Osteocyte (in vitro differentiated cells): ENCODE measurements around the gene PPP1CA. TPM values are rescaled to one million over a fixed set of nuclear protein-coding genes. Genes with fewer than 3 reads are reported as not detected.
A peak's percentile ranks its signal among the peaks of the same experiment; 100 is the strongest.

Source experiments
- DNase-seq: peaks from one replicate; pipeline ENCODE4 v3.0.0; 2021; ENCODE audit warnings: mixed read lengths; ENCODE audit not compliant: unreplicated experiment; ENCODE audit errors: extremely low spot score
- H3K27ac Mint-ChIP-seq: one replicate; pipeline ENCODE4 v1.8.0; 2021; ENCODE audit warnings: mild to moderate bottlenecking, mixed read lengths; ENCODE audit not compliant: unreplicated experiment
- H3K27me3 Mint-ChIP-seq: one replicate; pipeline ENCODE4 v1.8.0; 2021; ENCODE audit warnings: mixed read lengths; ENCODE audit not compliant: unreplicated experiment
- H3K36me3 Mint-ChIP-seq: one replicate; pipeline ENCODE4 v1.8.0; 2021; ENCODE audit warnings: mixed read lengths; ENCODE audit not compliant: unreplicated experiment
- H3K4me1 Mint-ChIP-seq: one replicate; pipeline ENCODE4 v1.8.0; 2021; ENCODE audit warnings: mixed read lengths; ENCODE audit not compliant: unreplicated experiment
- H3K4me3 Mint-ChIP-seq: one replicate; pipeline ENCODE4 v1.8.0; 2021; ENCODE audit warnings: mild to moderate bottlenecking, moderate library complexity, mixed read lengths; ENCODE audit not compliant: unreplicated experiment
- H3K9me3 Mint-ChIP-seq: one replicate; pipeline ENCODE4 v1.8.0; 2021; ENCODE audit warnings: mixed read lengths; ENCODE audit not compliant: unreplicated experiment
- CTCF ChIP-seq: fragments of 200-600 bp; sonication (generic); IDR thresholded peaks from 2 replicates; pipeline ENCODE4 v1.5.0; 2021; ENCODE audit warnings: antibody characterized with exemption, mild to moderate bottlenecking, moderate library complexity
- total RNA-seq: library from RNA; stranded (reverse); gene quantifications from 2 replicates; pipeline ENCODE4 v1.2.1, GENCODE V29; 2021

PPP1CA gene
- total RNA-seq, 1 donor from 2014 or later, result 140 TPM

GRCh38 chr11:67371911-67372320 lies 29.7 kb downstream of the PPP1CA start:
- Mint-ChIP-seq H3K9me3 (no peaks in the 10 kb centered on the region), H3K4me1 (peaks cover 59% of the 10 kb centered on the region), H3K27me3 (no peaks in the 10 kb centered on the region), H3K27ac (peak overlapping the region; percentile 75), H3K36me3 (no peaks in the 10 kb centered on the region), H3K4me3 (peak overlapping the region; percentile 74)
- no peak for TF ChIP-seq CTCF
- DNase-seq, result no peak

GRCh38 chr11:67371189-67371910 lies 30.3 kb downstream of the PPP1CA start:
- DNase-seq, result no peak
- peak; percentile 49 for TF ChIP-seq CTCF
- H3K36me3 Mint-ChIP-seq, result no peaks in the 10 kb centered on the region

GRCh38 chr11:67370351-67371076 lies 31.1 kb downstream of the PPP1CA start:
- Mint-ChIP-seq H3K4me3 (peak overlapping the region; percentile 44), H3K27ac (peak overlapping the region; percentile 75), H3K4me1 (peaks cover 64% of the 10 kb centered on the region), H3K27me3 (no peaks in the 10 kb centered on the region), H3K9me3 (no peaks in the 10 kb centered on the region), H3K36me3 (peaks cover 4% of the 10 kb centered on the region)
- TF ChIP-seq CTCF, result no peak
- no peak for DNase-seq

More at GRCh38 chr11:67371189-67371910, 30.3 kb downstream of the PPP1CA start:
- Mint-ChIP-seq H3K9me3 (no peaks in the 10 kb centered on the region), H3K27me3 (no peaks in the 10 kb centered on the region), H3K27ac (peak overlapping the region; percentile 75), H3K4me1 (peaks cover 60% of the 10 kb centered on the region), H3K4me3 (peak overlapping the region; percentile 74)

GRCh38 chr11:67369801-67370284 lies 31.8 kb downstream of the PPP1CA start:
- H3K27me3 Mint-ChIP-seq, result no peaks in the 10 kb centered on the region
- TF ChIP-seq CTCF, result no peak
- H3K36me3 Mint-ChIP-seq, result peaks cover 6% of the 10 kb centered on the region
- H3K4me1 Mint-ChIP-seq, result peaks cover 61% of the 10 kb centered on the region
- H3K4me3 Mint-ChIP-seq, result no peak overlapping the region
- no peaks in the 10 kb centered on the region for H3K9me3 Mint-ChIP-seq
- no peak for DNase-seq
- H3K27ac Mint-ChIP-seq, result peak overlapping the region; percentile 75

- Mint-ChIP-seq H3K27ac (peak overlapping the region; percentile 75), H3K9me3 (no peaks in the 10 kb centered on the region), H3K36me3 (peaks cover 11% of the 10 kb centered on the region), H3K4me1 (peaks cover 55% of the 10 kb centered on the region), H3K27me3 (no peaks in the 10 kb centered on the region), H3K4me3 (no peak overlapping the region)
- no peak for DNase-seq
- TF ChIP-seq CTCF, result no peak
Observed at GRCh38 chr11:67369275-67369674, 32.4 kb downstream of the PPP1CA start.
